Lower lobe of right lung (tissue), 2 donors: ENCODE measurements around the gene SMG7. TPM values are rescaled to one million over a fixed set of nuclear protein-coding genes. Genes with fewer than 3 reads are reported as not detected.

Source experiments
- ATAC-seq, 2 donors: fragments of 200-7000 bp; cut with Tn5 transposase; one replicate each; pipeline ENCODE4 v1.9.1; 2020 to 2022; ENCODE audit warnings: mild to moderate bottlenecking in 2 of 2, moderate library complexity in 2 of 2
- DNase-seq: peaks from one replicate; pipeline ENCODE4 v3.0.0-alpha.2; 2020
- H3K27ac ChIP-seq: fragments of 200-600 bp; one replicate; pipeline ENCODE4 v1.8.0; 2022
- H3K27me3 ChIP-seq: fragments of 200-600 bp; one replicate; pipeline ENCODE4 v1.8.0; 2022; ENCODE audit warnings: low read depth
- H3K36me3 ChIP-seq: fragments of 200-600 bp; one replicate; pipeline ENCODE4 v1.8.0; 2022; ENCODE audit warnings: mild to moderate bottlenecking
- H3K4me1 ChIP-seq: fragments of 200-600 bp; one replicate; pipeline ENCODE4 v1.8.0; 2022
- H3K4me3 ChIP-seq: fragments of 200-600 bp; one replicate; pipeline ENCODE4 v1.8.0; 2022; ENCODE audit warnings: mild to moderate bottlenecking
- H3K9me3 ChIP-seq: fragments of 200-600 bp; one replicate; pipeline ENCODE4 v1.8.0; 2022
- CTCF ChIP-seq: fragments of 200-600 bp; IDR thresholded peaks from one replicate; pipeline ENCODE4 v1.8.0; 2022; ENCODE audit warnings: antibody characterized with exemption, mild to moderate bottlenecking
- intact Hi-C: fragments of 100-400 bp; cut with DNase I; formaldehyde crosslinking; loops from one replicate; pipeline ENCODE4 v1.11.0; 2022
- total RNA-seq: library from RNA; stranded (reverse); fragmentation: NEBNext Ultra II Directional; extraction: Animal tissue kit (Norgen Biotek cat#: 25700); gene quantifications from one replicate; pipeline ENCODE4 v1.2.1, GENCODE V29; 2021
- donor health status: DM: no; HTN: yes; CAD: no; lungs with severe emphysema.

The SMG7 gene
- total RNA-seq, 1 donor from 2014 or later: 58.9 TPM

- Histone ChIP-seq H3K4me1 (peaks cover 22% of the 10 kb centered on the region), H3K4me3 (no peak overlapping the region), H3K36me3 (no peaks in the 10 kb centered on the region), H3K27me3 (no peaks in the 10 kb centered on the region), H3K27ac (no peak overlapping the region), H3K9me3 (no peaks in the 10 kb centered on the region)
- intact Hi-C loops: no loop called here
- no peak for TF ChIP-seq CTCF
- ATAC-seq (no peak), DNase-seq (no peak)
Measured at GRCh38 chr1:183598386-183598785, 126.1 kb downstream of the SMG7 start.

GRCh38 chr1:183600136-183600535, 127.8 kb downstream of the SMG7 start:
- intact Hi-C loops: no loop called here
- Histone ChIP-seq H3K27me3 (no peaks in the 10 kb centered on the region), H3K9me3 (no peaks in the 10 kb centered on the region), H3K4me3 (no peak overlapping the region), H3K27ac (peak overlapping the region; percentile 18), H3K36me3 (no peaks in the 10 kb centered on the region), H3K4me1 (peaks cover 22% of the 10 kb centered on the region)
- no peak for DNase-seq
- no peak for TF ChIP-seq CTCF
- ATAC-seq: peak; percentile 63 to 66

GRCh38 chr1:183600634-183601033, 128.3 kb downstream of the SMG7 start:
- intact Hi-C loops: no loop called here
- Histone ChIP-seq H3K27ac (peak overlapping the region; percentile 18), H3K9me3 (no peaks in the 10 kb centered on the region), H3K27me3 (no peaks in the 10 kb centered on the region), H3K36me3 (no peaks in the 10 kb centered on the region), H3K4me3 (no peak overlapping the region), H3K4me1 (peaks cover 22% of the 10 kb centered on the region)
- ATAC-seq (peak in 1 of 2 donors; percentile 17), DNase-seq (no peak)
- no peak for TF ChIP-seq CTCF

GRCh38 chr1:183602510-183602909, 130.2 kb downstream of the SMG7 start:
- intact Hi-C loops: no loop called here
- H3K9me3 ChIP-seq: no peaks in the 10 kb centered on the region
- DNase-seq (no peak), ATAC-seq (no peak)
- no peaks in the 10 kb centered on the region for H3K27me3 ChIP-seq
- no peak overlapping the region for H3K4me3 ChIP-seq
- H3K4me1 ChIP-seq: peaks cover 29% of the 10 kb centered on the region
- no peak for TF ChIP-seq CTCF
- H3K36me3 ChIP-seq: no peaks in the 10 kb centered on the region
- no peak overlapping the region for H3K27ac ChIP-seq

Other genes with a start within 250 kb of the SMG7 start
- 0.62 TPM for gene NMNAT2, start 54.1 kb upstream of the SMG7 start, total RNA-seq
- 211 TPM for gene NCF2, start 118.0 kb downstream of the SMG7 start, total RNA-seq
- 191 TPM for gene ARPC5, start 163.3 kb downstream of the SMG7 start, total RNA-seq
- 3.0 TPM for gene APOBEC4, start 180.8 kb downstream of the SMG7 start, total RNA-seq